ENCODE results near the gene EXOSC3.
A peak's percentile ranks its signal among the peaks of the same experiment; 100 is the strongest.
"Not testable (repeated sequence)": the region's sequence is repeated elsewhere in the genome, so short reads cannot be mapped to it uniquely, and the experiment has no call there.

Gene EXOSC3

DNA sequence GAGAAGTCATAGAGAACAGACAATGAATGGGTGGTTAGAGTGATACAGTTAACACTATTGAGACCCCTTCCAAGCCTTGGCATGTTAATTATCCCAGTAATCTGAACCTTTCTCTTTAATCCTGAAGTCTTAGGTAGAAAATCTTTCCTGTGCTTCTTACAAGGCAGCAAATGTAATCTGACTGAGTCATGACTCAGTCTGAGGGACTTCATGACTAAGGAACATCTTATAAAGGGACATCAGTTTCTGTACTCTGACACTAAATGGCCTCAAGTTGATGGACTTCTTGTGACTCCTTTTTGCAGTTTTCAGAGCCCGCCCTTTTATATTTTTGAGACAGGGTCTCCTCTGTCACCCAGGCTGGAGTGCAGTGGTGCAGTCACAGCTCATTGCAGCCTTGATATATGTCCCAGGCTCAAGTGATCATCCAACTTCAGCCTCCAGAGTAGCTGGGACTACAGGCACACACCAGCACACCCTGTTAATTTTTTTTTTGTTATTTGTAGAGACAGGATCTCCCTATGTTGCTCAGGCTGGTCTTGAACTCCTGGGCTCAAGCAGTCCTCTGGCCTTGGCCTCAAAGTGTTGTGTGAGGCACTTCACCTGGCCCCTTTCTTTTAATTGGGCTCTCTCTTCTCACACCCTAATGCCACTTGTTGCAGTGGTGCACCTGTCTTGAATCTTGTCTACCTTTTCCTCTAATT is 9.5 kb downstream of the EXOSC3 start:
- DNase-seq = no peak

DNA sequence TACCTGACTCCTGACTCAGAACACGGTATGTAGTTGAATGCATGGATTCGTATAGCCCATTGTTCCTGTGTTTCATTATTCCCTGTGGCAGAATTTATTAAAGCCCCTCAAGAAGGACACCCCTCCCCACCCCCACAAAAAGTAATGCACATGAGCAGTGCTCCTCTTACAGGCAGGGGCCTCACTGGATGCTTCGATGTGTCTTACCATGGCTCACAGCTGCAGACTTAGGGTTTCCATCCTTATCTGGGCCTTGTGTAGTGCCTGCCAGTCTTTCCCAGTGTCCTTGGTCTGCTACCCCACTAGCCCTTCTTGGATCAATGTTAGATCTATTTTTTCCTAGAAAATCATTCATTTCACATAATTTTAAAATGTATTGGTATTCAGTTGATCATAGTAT is 14.9 kb downstream of the EXOSC3 start:
- DNase-seq = no peak

DNA sequence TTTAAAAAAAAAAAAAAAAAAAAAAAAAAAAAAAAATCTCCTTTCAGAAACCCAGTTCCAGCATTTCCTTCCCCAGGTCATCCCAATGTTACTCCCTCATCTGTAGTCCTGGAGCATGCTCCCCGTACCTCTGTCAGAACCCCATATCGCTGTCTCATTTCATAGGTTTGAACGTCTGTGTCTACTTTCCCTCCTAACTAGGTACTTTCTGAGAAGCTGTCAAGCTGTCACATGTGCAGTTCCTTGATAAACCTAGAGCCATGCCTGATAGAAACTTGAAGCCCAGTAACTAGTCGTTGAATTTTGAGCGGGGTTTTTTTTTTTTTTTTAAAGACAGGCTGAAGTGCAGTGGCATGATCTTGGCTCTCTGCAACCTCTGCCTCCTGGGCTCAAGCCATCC is 15.6 kb downstream of the EXOSC3 start:
- no peak for DNase-seq

DNA sequence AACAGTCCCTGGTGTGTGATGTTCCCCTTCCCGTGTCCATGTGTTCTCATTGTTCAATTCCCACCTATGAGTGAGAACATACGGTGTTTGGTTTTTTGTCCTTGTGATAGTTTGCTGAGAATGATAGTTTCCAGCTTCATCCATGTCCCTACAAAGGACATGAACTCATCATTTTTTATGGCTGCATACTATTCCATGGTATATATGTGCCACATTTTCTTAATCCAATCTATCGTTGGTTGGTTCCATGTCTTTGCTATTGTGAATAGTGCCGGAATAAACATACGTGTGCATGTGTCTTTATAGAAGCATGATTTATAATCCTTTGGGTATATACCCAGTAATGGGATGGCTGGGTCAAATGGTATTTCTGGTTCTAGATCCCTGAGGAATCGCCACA is 19.6 kb downstream of the EXOSC3 start:
- DNase-seq = not testable (repeated sequence)

DNA sequence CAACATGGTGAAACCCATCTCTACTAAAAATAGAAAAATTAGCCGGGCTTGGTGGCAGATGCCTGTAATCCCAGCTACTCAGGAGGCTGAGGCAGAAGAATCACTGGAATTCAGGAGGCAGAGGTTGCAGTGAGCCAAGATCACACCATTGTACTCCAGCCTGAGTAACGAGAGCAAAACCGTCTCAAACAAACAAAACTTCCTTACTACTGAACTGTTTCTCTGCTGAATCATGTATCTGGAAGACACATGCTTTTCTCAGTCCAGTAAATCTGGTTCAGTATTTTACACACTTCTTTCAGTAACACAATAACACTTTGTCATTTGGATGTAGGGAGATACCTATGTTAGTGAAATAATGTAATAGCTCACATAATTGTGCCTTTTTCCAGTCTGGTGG is 23.4 kb downstream of the EXOSC3 start:
- no peak for DNase-seq

DNA sequence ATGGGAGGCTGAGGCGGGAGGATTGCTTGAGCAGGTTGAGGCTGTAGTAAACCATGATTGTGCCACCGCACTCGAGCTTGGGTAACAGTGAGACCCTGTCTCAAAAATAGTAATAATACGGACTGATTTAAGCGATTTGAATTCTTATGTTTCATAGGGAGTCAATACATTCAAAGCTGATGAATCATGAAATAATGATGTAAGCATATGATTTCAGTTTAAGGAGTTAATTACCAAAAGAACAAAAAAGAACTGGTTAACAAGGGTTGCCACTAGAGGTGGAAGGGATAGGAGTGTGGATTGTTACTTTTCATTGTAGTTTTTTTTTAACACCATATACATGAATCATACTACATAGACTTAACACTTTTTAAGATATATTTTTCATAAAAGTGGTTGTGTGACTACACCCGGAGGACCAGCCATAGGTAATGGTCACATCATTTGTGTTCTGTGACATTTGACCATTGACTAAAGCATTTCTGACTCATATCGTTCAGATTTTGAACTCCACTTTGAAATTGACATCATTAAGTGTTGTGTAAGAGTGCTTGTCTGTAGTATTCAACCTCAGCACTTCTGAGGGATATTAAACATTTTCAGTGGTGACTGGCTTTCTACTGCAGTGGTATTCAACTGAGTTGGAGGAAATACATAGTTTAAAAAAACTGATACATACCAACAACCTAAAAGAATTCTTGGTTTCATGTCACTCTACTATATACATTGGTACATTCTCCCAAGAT is 24.3 kb downstream of the EXOSC3 start:
- no peak for DNase-seq

DNA sequence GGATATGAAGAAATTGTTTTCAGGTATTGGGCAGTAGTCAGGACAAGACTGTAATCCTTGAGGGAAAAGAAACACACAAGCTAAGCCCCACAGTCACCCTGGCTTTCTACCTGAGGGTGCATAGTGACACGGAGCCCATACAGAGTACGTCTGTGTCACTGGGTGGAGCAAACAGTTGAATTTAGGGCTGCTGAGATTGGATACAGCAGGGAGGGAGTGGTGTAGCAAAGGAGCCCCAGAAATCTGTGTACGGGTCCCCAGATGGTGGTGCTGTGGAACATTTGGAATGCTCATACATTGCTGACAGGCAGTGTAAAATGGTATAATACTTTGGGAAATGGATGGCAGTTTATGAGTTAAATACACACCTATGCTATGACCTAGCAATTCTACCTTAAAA is 26.1 kb downstream of the EXOSC3 start:
- no peak for DNase-seq

DNA sequence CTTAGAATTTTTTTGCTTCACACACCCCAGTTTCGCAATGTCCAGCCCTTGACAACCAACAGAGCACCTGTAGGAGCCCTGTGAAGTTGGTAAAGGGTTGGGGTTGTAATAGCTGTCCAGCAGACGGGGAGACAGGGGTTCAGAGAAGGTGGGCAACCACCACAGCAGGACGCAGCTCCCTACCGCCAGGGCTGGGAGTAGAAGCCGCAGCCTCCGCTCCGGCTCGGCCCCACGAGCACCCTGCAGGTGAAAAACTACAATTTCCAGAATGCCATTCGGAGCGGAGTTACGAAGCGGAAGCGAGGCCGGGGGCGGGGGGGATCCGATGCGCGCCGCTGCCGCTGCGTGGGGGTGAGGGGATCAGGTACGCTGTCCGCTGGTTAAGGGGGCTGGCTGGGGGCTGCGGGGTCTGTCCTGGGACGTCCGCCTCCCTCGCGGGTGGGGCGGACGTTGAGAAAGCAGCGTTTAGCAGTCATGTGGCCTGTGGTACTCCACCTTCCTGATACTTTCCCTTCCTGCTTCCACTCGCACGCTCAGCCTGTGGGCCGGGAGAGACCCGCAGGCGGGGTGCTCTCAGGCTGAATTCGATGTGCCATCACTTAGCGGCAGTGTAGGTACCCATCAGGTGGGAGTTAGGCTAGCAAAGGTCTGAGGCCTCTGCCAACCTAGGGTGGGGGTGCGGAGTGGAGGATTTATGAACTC is 31.2 kb downstream of the EXOSC3 start, which contains the start of gene TRMT10B:
Gene TRMT10B, plus strand, starts transcription at position 317 of the 702 bp plus-strand sequence. CDS start 8,127 bp downstream, outside the sequence.
- peak; percentile 44 for DNase-seq

DNA sequence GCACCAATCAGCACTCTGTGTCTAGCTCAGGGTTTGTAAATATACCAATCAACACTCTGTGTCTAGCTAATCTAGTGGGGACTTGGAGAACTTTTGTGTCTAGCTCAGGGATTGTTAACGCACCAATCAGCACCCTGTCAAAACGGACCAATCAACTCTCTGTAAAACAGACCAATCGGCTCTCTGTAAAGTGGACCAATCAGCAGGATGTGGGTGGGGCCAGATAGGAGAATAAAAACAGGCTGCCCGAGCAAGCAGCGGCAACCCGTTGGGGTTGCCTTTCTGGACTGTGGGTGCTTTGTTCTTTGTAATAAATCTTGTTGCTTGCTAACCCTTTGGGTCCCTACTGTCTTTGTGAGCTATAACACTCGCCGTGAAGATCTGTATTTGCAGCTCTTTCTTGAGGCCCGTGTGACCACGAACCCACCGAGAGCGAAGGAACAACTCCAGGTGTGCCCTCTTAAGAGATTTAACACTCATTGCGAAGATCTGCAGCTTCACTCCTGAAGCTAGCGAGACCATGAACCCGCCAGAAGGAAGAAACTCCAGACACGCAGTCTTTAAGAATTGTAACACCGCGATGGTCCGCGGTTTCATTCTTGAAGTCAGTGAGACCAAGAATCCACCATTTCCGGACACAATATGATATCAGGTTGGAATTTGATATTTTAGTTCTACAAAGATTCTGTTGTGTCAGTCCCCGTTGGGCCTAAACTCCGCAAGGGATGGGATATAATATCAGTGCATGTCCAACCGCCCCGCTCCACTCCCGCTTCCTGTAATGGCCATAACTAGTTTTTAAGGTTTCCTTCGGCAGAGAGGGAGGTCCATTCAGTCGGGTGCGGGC is 32.0 kb downstream of the EXOSC3 start:
- no peak for DNase-seq

DNA sequence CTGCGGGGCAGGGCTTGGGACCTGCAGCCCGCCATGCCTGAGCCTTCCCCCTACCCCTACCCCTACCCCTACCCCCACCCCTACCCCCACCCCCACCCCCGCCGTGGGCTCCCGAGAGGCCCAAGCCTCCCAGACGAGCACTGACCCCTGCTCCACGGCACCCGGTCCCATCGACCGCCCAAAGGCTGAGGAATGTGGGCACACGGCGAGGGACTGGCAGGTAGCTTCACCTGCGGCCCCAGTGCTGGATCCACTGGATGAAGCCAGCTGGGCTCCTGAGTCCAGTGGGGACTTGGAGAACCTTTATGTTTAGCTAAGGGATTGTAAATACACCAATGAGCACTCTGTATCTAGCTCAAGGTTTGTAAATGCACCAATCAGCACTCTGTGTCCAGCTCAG is 32.8 kb downstream of the EXOSC3 start:
- not testable (repeated sequence) for DNase-seq

GRCh38 chr9:37751704-37752103 is 33.2 kb downstream of the EXOSC3 start:
- DNase-seq = not testable (repeated sequence)

GRCh38 chr9:37751186-37751585 is 33.7 kb downstream of the EXOSC3 start:
- DNase-seq = no peak

GRCh38 chr9:37749129-37749528 is 35.7 kb downstream of the EXOSC3 start:
- no peak for DNase-seq

DNA sequence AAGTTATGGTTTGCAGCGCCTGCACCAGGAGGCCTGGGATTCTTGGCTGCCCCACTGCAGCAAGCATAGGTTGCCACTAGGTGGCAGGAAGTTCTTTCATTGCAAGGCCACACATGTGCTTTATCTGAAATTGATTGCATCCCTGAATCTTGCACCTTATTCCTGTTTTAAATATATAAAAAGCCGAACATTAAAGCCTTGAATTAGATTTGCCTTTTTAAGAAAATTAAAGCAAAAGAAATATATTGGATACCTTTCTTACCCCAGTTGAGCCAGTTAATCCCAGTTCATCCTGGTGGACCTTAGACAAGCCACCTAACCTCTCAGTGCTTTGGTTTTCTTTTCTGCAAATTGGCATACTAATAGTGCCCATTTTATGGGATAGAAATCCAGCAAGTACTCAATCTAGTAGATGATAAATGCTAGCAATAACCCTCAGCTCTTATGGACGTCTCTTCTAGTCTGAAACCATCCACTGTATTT is 37.6 kb downstream of the EXOSC3 start:
- peak; percentile 9 for DNase-seq

DNA sequence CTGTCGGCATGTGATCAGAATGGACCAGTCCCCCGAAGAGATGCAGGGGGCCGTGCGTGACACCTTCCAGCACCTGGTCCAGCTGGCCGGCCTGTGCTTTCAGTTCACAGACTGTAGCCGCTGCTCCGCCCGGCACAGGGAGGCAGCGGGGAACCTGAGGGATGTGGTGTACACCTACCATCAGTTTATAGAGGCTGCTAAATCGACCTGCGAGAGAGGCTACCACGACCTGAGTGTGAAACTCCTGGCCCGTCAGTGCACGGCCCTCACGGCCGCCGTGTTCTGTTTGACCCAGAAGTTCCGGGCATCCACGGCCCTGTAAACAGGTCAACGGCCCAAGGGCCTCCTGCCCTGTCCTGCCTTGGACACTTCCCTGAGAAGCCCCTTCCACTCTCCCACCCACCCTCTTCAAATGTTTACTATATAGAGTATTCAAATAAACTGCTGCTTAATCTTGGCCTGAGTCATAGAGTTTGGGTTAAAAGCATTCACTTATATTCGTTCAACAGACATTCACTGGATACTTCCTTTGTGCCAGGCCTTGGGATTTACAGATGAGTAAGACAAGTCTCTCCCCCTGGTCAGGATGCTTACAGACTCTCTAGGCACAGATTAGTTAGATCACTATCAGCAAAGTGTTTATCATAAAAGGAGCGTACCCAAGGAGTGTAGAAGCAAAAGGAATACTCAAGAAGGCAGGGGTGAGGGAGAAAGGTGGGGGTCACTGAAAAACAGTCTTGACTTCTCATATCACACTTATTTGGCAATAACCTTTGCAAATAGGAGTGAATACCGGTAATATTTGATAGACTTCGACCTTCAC is 38.2 kb downstream of the EXOSC3 start:
- DNase-seq = no peak

DNA sequence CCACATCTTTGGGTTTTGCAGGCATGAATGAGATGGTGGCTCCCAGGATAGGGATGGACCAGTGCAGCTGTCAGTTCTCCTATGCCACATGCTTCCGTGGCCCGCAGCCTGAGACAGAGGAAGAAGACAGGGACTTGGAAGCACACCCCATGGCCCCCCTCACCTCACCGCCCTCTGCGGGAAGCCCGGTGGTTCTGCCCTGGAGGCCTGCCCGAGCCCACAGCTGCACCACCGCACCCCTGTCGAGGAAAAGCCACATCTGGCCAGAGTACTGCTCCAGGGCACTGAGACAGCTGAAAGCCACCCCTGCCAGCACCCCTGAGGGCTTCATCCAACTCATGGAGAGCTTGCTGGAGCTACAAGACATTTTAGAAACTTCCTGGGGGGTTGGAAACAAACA is 38.9 kb downstream of the EXOSC3 start:
- DNase-seq = no peak

DNA sequence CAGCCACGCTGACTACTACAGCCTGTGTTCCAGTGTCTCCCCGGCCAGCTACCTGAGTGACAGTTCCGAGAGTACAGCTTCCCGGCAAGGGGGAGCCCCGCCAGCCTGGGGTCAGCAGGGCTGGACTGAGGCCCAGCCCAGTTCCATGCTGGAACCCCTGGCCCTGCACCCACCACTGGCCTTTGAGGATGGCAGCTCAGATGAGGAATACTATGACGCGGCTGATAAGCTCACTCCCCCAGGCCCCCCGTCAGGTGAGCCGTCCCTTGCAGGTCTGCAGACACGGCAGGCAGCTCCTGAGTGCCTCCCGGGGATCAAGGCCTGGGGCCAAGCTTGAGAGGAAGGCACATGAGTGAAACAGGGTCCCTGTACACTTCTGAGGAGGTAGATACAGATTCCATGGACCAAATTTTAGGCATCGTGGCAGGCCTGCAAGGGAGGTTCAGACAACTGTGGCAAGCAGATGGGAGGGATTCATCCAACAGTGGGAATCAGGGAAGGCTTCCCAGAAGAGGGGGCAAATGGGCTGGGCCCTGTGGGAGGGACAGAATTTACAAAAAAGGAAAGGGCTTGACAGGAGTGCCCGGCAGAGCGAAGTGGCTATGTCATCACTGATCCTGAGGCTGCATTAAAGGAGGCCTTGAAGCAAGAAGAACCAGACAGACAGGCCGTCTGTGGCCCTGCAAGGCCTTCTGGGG is 44.1 kb downstream of the EXOSC3 start:
- no peak for DNase-seq

DNA sequence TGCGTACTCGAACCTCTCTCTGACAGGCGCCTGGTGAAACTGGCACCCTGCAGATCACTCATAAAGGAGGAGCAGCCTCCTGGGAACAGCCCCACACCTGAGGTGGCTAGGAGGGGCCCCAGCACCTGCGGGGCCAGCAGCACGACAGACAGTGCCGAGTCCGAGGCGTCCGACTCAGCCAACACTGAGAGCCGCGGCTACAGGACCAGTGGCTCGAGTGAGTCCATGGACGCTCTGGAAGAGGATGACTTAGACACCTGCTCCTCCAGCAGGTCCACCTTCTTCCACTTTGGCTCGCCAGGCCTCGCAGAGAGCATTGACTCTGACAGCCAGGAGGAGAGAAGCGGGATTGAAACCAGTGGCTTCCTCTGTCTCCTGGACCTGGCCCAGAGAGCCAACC is 44.7 kb downstream of the EXOSC3 start:
- DNase-seq = no peak

DNA sequence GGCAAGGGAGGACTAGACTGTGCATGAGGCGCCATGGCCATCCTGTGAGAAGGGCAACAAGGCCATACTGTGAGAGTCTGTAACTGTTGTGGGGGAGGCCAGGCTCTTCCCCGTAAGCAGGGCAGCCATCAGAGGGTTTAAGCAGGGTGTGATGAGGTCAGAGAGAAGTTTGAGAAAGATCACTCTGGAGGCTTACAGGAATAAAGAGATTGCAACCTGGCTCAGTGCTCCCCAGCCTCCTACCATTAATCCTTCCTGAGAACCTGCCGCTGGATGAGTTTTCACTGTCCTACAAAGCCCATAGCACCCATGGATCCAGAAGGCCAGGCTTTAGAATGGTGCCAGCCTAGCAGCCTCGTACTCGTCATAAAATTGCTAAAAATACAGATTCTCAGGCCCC is 45.6 kb downstream of the EXOSC3 start:
- no peak for DNase-seq

DNA sequence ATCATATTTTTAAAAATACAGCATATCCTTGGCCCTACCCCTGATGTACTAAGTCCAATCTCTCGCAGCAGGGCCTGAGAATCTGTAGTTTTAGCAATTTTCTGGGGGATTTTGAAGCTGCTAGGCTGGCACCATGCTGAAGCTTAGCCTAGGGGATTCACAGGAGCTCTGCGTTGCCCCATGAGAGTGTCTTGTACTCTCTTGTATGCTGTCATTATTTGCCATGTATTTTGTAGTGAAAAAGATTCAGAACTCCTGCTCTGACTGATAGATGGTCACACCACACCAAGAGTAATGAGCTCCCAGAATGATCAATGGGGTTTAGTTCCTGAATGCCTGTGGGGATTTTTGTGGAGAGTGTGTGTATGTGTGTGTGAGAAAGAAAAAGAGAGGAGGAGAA is 51.9 kb downstream of the EXOSC3 start:
- DNase-seq = no peak

GRCh38 chr9:37732086-37732741 is 52.6 kb downstream of the EXOSC3 start:
- no peak for DNase-seq

Data from GF-D8 (cell line).